Sigmoid colon (tissue), 7 donors: ENCODE results near the gene FCN3. TPM values are rescaled to one million over a fixed set of nuclear protein-coding genes. Genes with fewer than 3 reads are reported as not detected.

Experiments used
- DNase-seq: peaks from one replicate; pipeline ENCODE4 v3.0.0-alpha.2; 2019
- H3K27ac ChIP-seq, 4 donors: fragments of 200-600 bp; sonication (generic); one replicate each; pipeline ENCODE4 v1.5.1; 2016 to 2019; ENCODE audit warnings: mild to moderate bottlenecking in 1 of 4
- H3K27me3 ChIP-seq, 3 donors: fragments of 200-600 bp; sonication (generic); one replicate each; pipeline ENCODE4 v1.5.1; 2019; ENCODE audit warnings: mild to moderate bottlenecking in 1 of 3
- H3K36me3 ChIP-seq, 4 donors: fragments of 200-600 bp; sonication (generic); one replicate each; pipeline ENCODE4 v1.5.1; 2016 to 2019
- H3K4me1 ChIP-seq, 4 donors: fragments of 200-600 bp; sonication (generic); one replicate each; pipeline ENCODE4 v1.5.1; 2017 to 2019
- H3K4me3 ChIP-seq, 4 donors: fragments of 200-600 bp; sonication (generic); one replicate each; pipeline ENCODE4 v1.5.1; 2017 to 2019; ENCODE audit warnings: mild to moderate bottlenecking in 2 of 4, moderate library complexity in 1 of 4
- H3K9me3 ChIP-seq, 4 donors: fragments of 200-600 bp in 3 of 4; sonication (generic) in 3 of 4; one replicate each; pipeline versions ENCODE4 v1.5.1 to v1.6.1; 2013 to 2019
- CTCF ChIP-seq, 4 experiments: fragments of 450-650 bp in 3 of 4; fragments of 200-600 bp in 1 of 4; IDR thresholded peaks; one replicate each; pipeline ENCODE4 v1.5.1; 2016 to 2019; ENCODE audit warnings: antibody characterized with exemption in 4 of 4, mild to moderate bottlenecking in 3 of 4, moderate library complexity in 2 of 4
- EP300 ChIP-seq, 4 donors: sonication (generic); formaldehyde crosslinking; IDR thresholded peaks; one replicate each; pipeline ENCODE4 v1.6.1; 2017; ENCODE audit warnings: antibody characterized with exemption in 4 of 4
- POLR2A ChIP-seq, 2 donors: fragments of 450-650 bp; IDR thresholded peaks; one replicate each; pipeline ENCODE4 v1.6.1; 2016; ENCODE audit warnings: antibody characterized with exemption in 2 of 2, mild to moderate bottlenecking in 2 of 2, moderate library complexity in 2 of 2
- POLR2AphosphoS5 ChIP-seq, 4 donors: sonication (generic); formaldehyde crosslinking; IDR thresholded peaks; one replicate each; pipeline ENCODE4 v1.6.1; 2017; ENCODE audit warnings: antibody characterized with exemption in 4 of 4
- WGBS, 2 donors: extraction: QIAGEN DNeasy Blood & Tissue Kit; methylation state at CpG; one replicate each; pipeline ENCODE4 v1.1.7; 2013; 5-methylcytosine and 5-hydroxymethylcytosine counted together
- intact Hi-C: fragments of 100-400 bp; cut with DNase I; formaldehyde crosslinking; loops from one replicate; pipeline ENCODE4 v1.15.1; 2023
- polyA plus RNA-seq, 3 donors: library from polyadenylated mRNA; stranded (reverse); fragments of 200-250 nt; gene quantifications; one replicate each; pipeline ENCODE4 v1.2.3, GENCODE V29; 2013
- small RNA-seq, 3 donors: library from RNA; depleted of rRNA; stranded (forward); fragments of <200 nt; gene quantifications; one replicate each; pipeline ENCODE3, GENCODE V24; 2016
- total RNA-seq, 4 donors: library from RNA; depleted of rRNA; stranded (reverse); fragments of >200 nt; gene quantifications; one replicate each; pipeline ENCODE4 v1.1.0, GENCODE V29; 2016
- donor health status: healthy with polysubstance abuse.
- donor health status: Bipolar disorder and iron deficiency.
- donor health status: healthy.

The FCN3 gene
- total and polyA plus RNA-seq, 7 donors, result 0.49 to 4.6 (median 2.5) TPM

GRCh38 chr1:27322569-27323240, 51.9 kb downstream of the FCN3 start:
- Histone ChIP-seq H3K36me3 (peaks cover 0 to 37% (median 7%) of the 10 kb centered on the region in 4 donors), H3K27ac (peak overlapping the region; percentile 79 to 90 (median 88)), H3K4me1 (peaks cover 0 to 43% (median 28%) of the 10 kb centered on the region in 4 donors), H3K27me3 (no peaks in the 10 kb centered on the region), H3K4me3 (peak overlapping the region; percentile 66 to 92 (median 87)), H3K9me3 (no peaks in the 10 kb centered on the region)
- intact Hi-C loops, result loop anchor here (2.0 to 10.0 kb wide), 5 partner anchors 24 to 342 kb away; partner anchors contain the start of genes AHDC1 and MAP3K6
- no peak for TF ChIP-seq EP300 (IDR thresholded peaks at IDR 0.05)
- no peak for TF ChIP-seq CTCF (IDR thresholded peaks at IDR 0.05)
- DNase-seq, result no peak
- WGBS, 2 donors, result 8 to 11% methylated on average over 10 of the region's 10 CpGs

GRCh38 chr1:27321813-27322568, 52.6 kb downstream of the FCN3 start, which contains the start of gene TMEM222:
TSS of gene TMEM222 (plus strand) at chr1:27322163. CDS start at chr1:27322198, 35 bp downstream.
- WGBS, 2 donors, result 0 to 1% methylated on average over 67 of the region's 67 CpGs
- Histone ChIP-seq H3K9me3 (no peaks in the 10 kb centered on the region), H3K27me3 (no peaks in the 10 kb centered on the region), H3K4me3 (peak within 1 kb of the TSS; percentile 66 to 92 (median 87)), H3K4me1 (peaks cover 0 to 38% (median 25%) of the 10 kb centered on the region in 4 donors), H3K27ac (peak within 1 kb of the TSS; percentile 79 to 90 (median 88)), H3K36me3 (peaks cover 0 to 30% (median 7%) of the 10 kb centered on the region in 4 donors)
- DNase-seq, result peak; percentile 99
- TF ChIP-seq POLR2AphosphoS5 (IDR thresholded peaks at IDR 0.05), result peak; percentile 66 to 89 (median 78)
- peak; percentile 25 to 48 for TF ChIP-seq POLR2A (IDR thresholded peaks at IDR 0.05)
- peak in 2 of 4 experiments; percentile 15 to 23 for TF ChIP-seq CTCF (IDR thresholded peaks at IDR 0.05)
- TF ChIP-seq EP300 (IDR thresholded peaks at IDR 0.05), result peak in 1 of 4 donors; percentile 76
- intact Hi-C loops, result loop anchor here (2.0 to 10.0 kb wide), 5 partner anchors 23 to 343 kb away; partner anchors contain the start of genes AHDC1 and MAP3K6

Small RNAs within 50 kb of the gene (small RNA-seq; reads per million reads assigned to genes)
- gene RNU6-48P, result 0 reads per million in 3 donors

Other genes with a start within 250 kb of the FCN3 start
- gene SLC9A1, start 219.7 kb downstream of the FCN3 start, total RNA-seq, result 10 to 100 TPM; 11.4 to 25.2 (median 13.3) TPM
- 10 to 100 TPM in 2 of 3 donors, 1 to 10 TPM in 1; 6.0 to 64.4 (median 10.6) TPM for gene SLC9A1, start 219.7 kb downstream of the FCN3 start, polyA plus RNA-seq
- gene WDTC1, start 140.2 kb downstream of the FCN3 start, total RNA-seq, result 10 to 100 TPM; 27.5 to 32.4 (median 29.6) TPM
- 10 to 100 TPM; 15.0 to 26.5 (median 21.3) TPM for gene WDTC1, start 140.2 kb downstream of the FCN3 start, polyA plus RNA-seq
- gene TMEM222, start 52.7 kb downstream of the FCN3 start, total RNA-seq, result 10 to 100 TPM; 18.9 to 20.9 (median 19.6) TPM
- 10 to 100 TPM; 15.7 to 46.9 (median 21.0) TPM for gene TMEM222, start 52.7 kb downstream of the FCN3 start, polyA plus RNA-seq
- 1 to 10 TPM in 1 of 4 donors, under 1 TPM in 2, not detected in 1; 0.54 to 1.5 (median 0.55) TPM for gene SYTL1, start 32.8 kb downstream of the FCN3 start, total RNA-seq
- 10 to 100 TPM in 1 of 3 donors, 1 to 10 TPM in 2; 3.2 to 25.9 (median 9.0) TPM for gene SYTL1, start 32.8 kb downstream of the FCN3 start, polyA plus RNA-seq
- 10 to 100 TPM; 18.2 to 50.4 (median 26.8) TPM for gene MAP3K6, start 7.9 kb downstream of the FCN3 start, total RNA-seq
- 10 to 100 TPM in 1 of 3 donors, 1 to 10 TPM in 2; 3.7 to 23.9 (median 9.0) TPM for gene MAP3K6, start 7.9 kb downstream of the FCN3 start, polyA plus RNA-seq
- gene CD164L2, start 8.5 kb upstream of the FCN3 start, total RNA-seq, result not detected
- gene CD164L2, start 8.5 kb upstream of the FCN3 start, polyA plus RNA-seq, result 1 to 10 TPM in 2 of 3 donors, not detected in 1; 1.2 to 1.9 TPM
- 1 to 10 TPM in 1 of 4 donors, under 1 TPM in 1, not detected in 2; 0.36 to 2.0 TPM for gene GPR3, start 17.8 kb upstream of the FCN3 start, total RNA-seq
- gene GPR3, start 17.8 kb upstream of the FCN3 start, polyA plus RNA-seq, result under 1 TPM in 1 of 3 donors, not detected in 2; 0.54 TPM
- 10 to 100 TPM; 43.9 to 63.2 (median 59.9) TPM for gene WASF2, start 115.3 kb upstream of the FCN3 start, total RNA-seq
- gene WASF2, start 115.3 kb upstream of the FCN3 start, polyA plus RNA-seq, result 10 to 100 TPM; 30.0 to 69.6 (median 30.5) TPM
- 10 to 100 TPM; 10.9 to 34.1 (median 14.3) TPM for gene AHDC1, start 229.3 kb upstream of the FCN3 start, total RNA-seq
- gene AHDC1, start 229.3 kb upstream of the FCN3 start, polyA plus RNA-seq, result 10 to 100 TPM in 1 of 3 donors, 1 to 10 TPM in 2; 1.8 to 17.4 (median 2.1) TPM